GM19240 (cell line): ENCODE results near the gene SPNS2.

Source experiments
- DNase-seq: peaks from one replicate; pipeline ENCODE4 v3.0.0; 2011; ENCODE audit warnings: low spot score; ENCODE audit not compliant: insufficient read length

The SPNS2 gene

GRCh38 chr17:4502466-4503154 is 3.9 kb downstream of the SPNS2 start:
- DNase-seq = no peak

- no peak for DNase-seq
These were observed 4.8 kb downstream of the SPNS2 start for GRCh38 chr17:4503283-4504025.

GRCh38 chr17:4504188-4504587 is 5.5 kb downstream of the SPNS2 start:
- DNase-seq = no peak

- no peak for DNase-seq
These were observed 6.5 kb downstream of the SPNS2 start for GRCh38 chr17:4505187-4505586.

GRCh38 chr17:4506175-4506813 is 7.6 kb downstream of the SPNS2 start:
- no peak for DNase-seq

GRCh38 chr17:4506892-4507291 is 8.2 kb downstream of the SPNS2 start:
- DNase-seq = no peak

GRCh38 chr17:4507361-4508111 is 8.9 kb downstream of the SPNS2 start:
- DNase-seq = no peak

GRCh38 chr17:4508207-4508606 is 9.5 kb downstream of the SPNS2 start:
- DNase-seq = no peak

- DNase-seq = peak; percentile 49
These were observed 10.7 kb downstream of the SPNS2 start for GRCh38 chr17:4509401-4509800.

GRCh38 chr17:4509923-4510617 is 11.4 kb downstream of the SPNS2 start:
- no peak for DNase-seq

GRCh38 chr17:4510618-4510941 is 11.9 kb downstream of the SPNS2 start:
- DNase-seq = no peak

- DNase-seq = no peak
These were observed 12.7 kb downstream of the SPNS2 start for GRCh38 chr17:4511199-4511932.

- DNase-seq = no peak
These were observed 13.8 kb downstream of the SPNS2 start for GRCh38 chr17:4512156-4513112.

- no peak for DNase-seq
These were observed 14.7 kb downstream of the SPNS2 start for GRCh38 chr17:4513113-4514032.

GRCh38 chr17:4514206-4514605 is 15.5 kb downstream of the SPNS2 start:
- DNase-seq = no peak

GRCh38 chr17:4514779-4515178 is 16.1 kb downstream of the SPNS2 start:
- no peak for DNase-seq

- DNase-seq = no peak
These were observed 16.8 kb downstream of the SPNS2 start for GRCh38 chr17:4515501-4515900.

- no peak for DNase-seq
These were observed 18.1 kb downstream of the SPNS2 start for GRCh38 chr17:4516735-4517134.
